Adrenal gland (tissue), 5 donors: Measurements from ENCODE around the gene GRPEL1.

Source experiments
- POLR2A ChIP-seq, 2 donors: fragments of 450-650 bp; IDR thresholded peaks; one replicate each; pipeline ENCODE4 v1.6.1; 2017; ENCODE audit warnings: antibody characterized with exemption in 2 of 2, mild to moderate bottlenecking in 2 of 2, moderate library complexity in 1 of 2
- TF ChIP-seq, protein P1 (sequence below), 6 experiments: fragments of 450-650 bp in 4 of 6; fragments of 200-600 bp in 2 of 6; sonication (generic) in 1 of 6; IDR thresholded peaks; 1 replicate in 5 of 6; 2 replicates in 1 of 6; pipeline versions ENCODE4 v1.5.1 to v1.8.0; 2016 to 2021; ENCODE audit warnings: antibody characterized with exemption in 6 of 6, mild to moderate bottlenecking in 2 of 6, moderate library complexity in 1 of 6
- donor health status: DM: no; HTN: no; CAD: no.

- TF ChIP-seq, protein P1, sequence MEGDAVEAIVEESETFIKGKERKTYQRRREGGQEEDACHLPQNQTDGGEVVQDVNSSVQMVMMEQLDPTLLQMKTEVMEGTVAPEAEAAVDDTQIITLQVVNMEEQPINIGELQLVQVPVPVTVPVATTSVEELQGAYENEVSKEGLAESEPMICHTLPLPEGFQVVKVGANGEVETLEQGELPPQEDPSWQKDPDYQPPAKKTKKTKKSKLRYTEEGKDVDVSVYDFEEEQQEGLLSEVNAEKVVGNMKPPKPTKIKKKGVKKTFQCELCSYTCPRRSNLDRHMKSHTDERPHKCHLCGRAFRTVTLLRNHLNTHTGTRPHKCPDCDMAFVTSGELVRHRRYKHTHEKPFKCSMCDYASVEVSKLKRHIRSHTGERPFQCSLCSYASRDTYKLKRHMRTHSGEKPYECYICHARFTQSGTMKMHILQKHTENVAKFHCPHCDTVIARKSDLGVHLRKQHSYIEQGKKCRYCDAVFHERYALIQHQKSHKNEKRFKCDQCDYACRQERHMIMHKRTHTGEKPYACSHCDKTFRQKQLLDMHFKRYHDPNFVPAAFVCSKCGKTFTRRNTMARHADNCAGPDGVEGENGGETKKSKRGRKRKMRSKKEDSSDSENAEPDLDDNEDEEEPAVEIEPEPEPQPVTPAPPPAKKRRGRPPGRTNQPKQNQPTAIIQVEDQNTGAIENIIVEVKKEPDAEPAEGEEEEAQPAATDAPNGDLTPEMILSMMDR (IDR thresholded peaks at IDR 0.05), result no peak
- TF ChIP-seq POLR2A (IDR thresholded peaks at IDR 0.05), result no peak
Measured at GRCh38 chr4:7095611-7096155, 27.8 kb upstream of the GRPEL1 start.
